Erythroblast (primary cell): Measurements from ENCODE around the gene USP25.
"Not testable (repeated sequence)": the region's sequence is repeated elsewhere in the genome, so short reads cannot be mapped to it uniquely, and the experiment has no call there.

Source experiments
- GATA1 ChIP-seq: IDR thresholded peaks from 2 replicates; pipeline ENCODE4 v1.6.1; 2011; ENCODE audit warnings: low read depth, mild to moderate bottlenecking, control low read depth, low read length, moderate library complexity
- POLR2A ChIP-seq: IDR thresholded peaks from 2 replicates; pipeline ENCODE4 v1.6.1; 2011; ENCODE audit warnings: mild to moderate bottlenecking, low read length

DNA sequence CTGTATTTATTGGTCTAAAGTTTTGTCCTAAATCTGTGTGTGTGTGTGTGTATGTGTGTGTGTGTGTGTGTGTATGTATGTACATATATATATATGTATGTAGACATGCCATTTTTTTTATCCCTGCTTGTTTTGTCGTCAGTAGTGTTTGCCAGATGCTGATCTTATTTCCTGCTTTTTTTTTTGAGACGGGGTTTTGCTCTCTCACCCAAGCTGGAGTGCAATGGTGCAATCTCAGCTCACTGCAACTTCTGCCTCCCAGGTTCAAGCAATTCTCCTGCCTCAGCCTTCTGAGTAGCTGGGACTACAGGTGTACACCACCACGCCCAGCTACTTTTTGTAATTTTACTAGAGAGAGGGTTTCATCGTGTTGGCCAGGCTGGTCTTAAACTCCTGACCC is 6.1 kb downstream of the USP25 start:
- TF ChIP-seq POLR2A, GATA1: not testable (repeated sequence)
